Breast epithelium (tissue), 4 donors: Measurements from ENCODE around the gene TSHZ1. TPM values are rescaled to one million over a fixed set of nuclear protein-coding genes. Genes with fewer than 3 reads are reported as not detected.

Source experiments
- DNase-seq, 2 donors: peaks; one replicate each; pipeline ENCODE4 v3.0.0-alpha.2; 2019; ENCODE audit warnings: low spot score in 2 of 2
- H3K27ac ChIP-seq, 2 donors: fragments of 200-600 bp; sonication (generic) in 1 of 2; one replicate each; pipeline ENCODE4 v1.5.1; 2016 to 2019; ENCODE audit warnings: mild to moderate bottlenecking in 1 of 2
- H3K27me3 ChIP-seq, 2 donors: fragments of 200-600 bp; sonication (generic) in 1 of 2; one replicate each; pipeline versions ENCODE4 v1.5.1 to v1.6.0; 2017 to 2019; ENCODE audit warnings: control low read depth in 1 of 2, mild to moderate bottlenecking in 1 of 2
- H3K36me3 ChIP-seq: fragments of 200-600 bp; one replicate; pipeline ENCODE4 v1.5.1; 2019
- H3K4me1 ChIP-seq, 2 donors: fragments of 200-600 bp; sonication (generic); one replicate each; pipeline ENCODE4 v1.5.1; 2016 to 2019; ENCODE audit warnings: control low read depth in 1 of 2
- H3K4me3 ChIP-seq, 3 donors: fragments of 200-600 bp; sonication (generic); 1 replicate in 2 of 3; 2 replicates in 1 of 3; pipeline ENCODE4 v1.5.1; 2016 to 2019; ENCODE audit warnings: mild to moderate bottlenecking in 3 of 3, moderate library complexity in 2 of 3
- H3K9me3 ChIP-seq, 2 donors: fragments of 200-600 bp; sonication (generic) in 1 of 2; one replicate each; pipeline ENCODE4 v1.5.1; 2016 to 2019; ENCODE audit warnings: control low read depth in 1 of 2
- POLR2A ChIP-seq: fragments of 450-650 bp; IDR thresholded peaks from one replicate; pipeline ENCODE4 v1.6.1; 2016; ENCODE audit warnings: antibody characterized with exemption, mild to moderate bottlenecking, moderate library complexity
- POLR2AphosphoS5 ChIP-seq, 3 donors: sonication (generic); formaldehyde crosslinking; IDR thresholded peaks; one replicate each; pipeline ENCODE4 v1.6.1; 2017; ENCODE audit warnings: antibody characterized with exemption in 3 of 3
- intact Hi-C: fragments of 100-400 bp; cut with DNase I; formaldehyde crosslinking; loops from one replicate; pipeline ENCODE4 v1.15.1; 2023; ENCODE audit warnings: low total_unique reads
- total RNA-seq, 3 donors: library from RNA; depleted of rRNA; stranded (reverse); fragments of >200 nt; gene quantifications; one replicate each; pipeline ENCODE4 v1.1.0, GENCODE V29; 2016
- TF ChIP-seq, protein P1 (sequence below), 3 donors: fragments of 450-650 bp; IDR thresholded peaks; one replicate each; pipeline ENCODE4 v1.5.1; 2016 to 2017; ENCODE audit warnings: antibody characterized with exemption in 3 of 3, mild to moderate bottlenecking in 3 of 3, moderate library complexity in 3 of 3

TSHZ1 gene
- total RNA-seq, 3 donors from 2014 or later, result 12.3 to 18.3 (median 16.4) TPM

DNA sequence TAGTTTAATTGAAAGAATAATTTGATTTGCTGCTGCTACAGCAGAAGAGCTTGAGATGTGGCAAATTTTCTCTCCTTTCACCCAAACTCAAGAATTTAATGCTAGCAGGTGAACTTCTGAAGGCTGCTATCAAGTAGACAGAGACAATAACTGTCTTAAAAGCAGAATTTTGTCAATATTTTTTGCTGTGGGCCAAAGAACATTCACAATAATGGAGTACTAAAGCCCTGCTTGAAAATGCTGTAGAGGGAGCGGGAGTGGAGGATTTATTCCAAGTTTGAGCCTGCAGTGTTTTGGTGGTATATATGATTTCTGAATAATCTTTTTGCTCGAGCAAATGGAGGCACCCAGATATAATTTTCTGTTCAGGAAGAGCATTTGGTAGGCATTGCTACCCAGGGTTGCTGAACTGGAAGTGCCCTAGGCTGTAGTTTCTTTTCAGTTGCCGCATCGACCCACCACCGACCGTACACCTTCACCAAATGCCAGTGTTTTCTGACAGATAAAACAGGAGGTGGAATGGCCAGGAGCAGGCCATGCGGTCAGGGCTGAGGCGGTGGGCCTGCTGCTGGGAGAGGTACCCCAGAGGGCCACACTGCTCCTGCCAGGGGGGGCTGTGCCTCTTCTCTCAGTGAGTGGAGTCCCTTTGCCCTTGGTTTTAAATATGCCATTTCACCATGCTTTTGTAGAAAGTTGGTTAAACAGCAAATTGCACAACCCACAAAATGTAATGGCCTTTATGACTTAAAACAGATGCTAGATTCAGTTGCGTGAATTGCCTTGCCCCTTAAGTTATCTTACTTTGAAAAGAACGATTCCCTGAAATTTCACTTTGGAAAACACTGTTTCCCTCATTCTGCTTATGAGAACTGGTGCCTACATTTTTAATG is 36.4 kb downstream of the TSHZ1 start:
- Histone ChIP-seq H3K4me1 (peaks cover 4% of the 10 kb centered on the region in 2 donors), H3K27ac (peak overlapping the region; percentile 79 to 97), H3K27me3 (no peaks in the 10 kb centered on the region), H3K4me3 (peak overlapping the region; percentile 42 to 66 (median 46)), H3K36me3 (no peaks in the 10 kb centered on the region), H3K9me3 (no peaks in the 10 kb centered on the region)
- no peak for TF ChIP-seq POLR2AphosphoS5 (IDR thresholded peaks at IDR 0.05)
- TF ChIP-seq POLR2A, result no peak
- TF ChIP-seq, protein P1, sequence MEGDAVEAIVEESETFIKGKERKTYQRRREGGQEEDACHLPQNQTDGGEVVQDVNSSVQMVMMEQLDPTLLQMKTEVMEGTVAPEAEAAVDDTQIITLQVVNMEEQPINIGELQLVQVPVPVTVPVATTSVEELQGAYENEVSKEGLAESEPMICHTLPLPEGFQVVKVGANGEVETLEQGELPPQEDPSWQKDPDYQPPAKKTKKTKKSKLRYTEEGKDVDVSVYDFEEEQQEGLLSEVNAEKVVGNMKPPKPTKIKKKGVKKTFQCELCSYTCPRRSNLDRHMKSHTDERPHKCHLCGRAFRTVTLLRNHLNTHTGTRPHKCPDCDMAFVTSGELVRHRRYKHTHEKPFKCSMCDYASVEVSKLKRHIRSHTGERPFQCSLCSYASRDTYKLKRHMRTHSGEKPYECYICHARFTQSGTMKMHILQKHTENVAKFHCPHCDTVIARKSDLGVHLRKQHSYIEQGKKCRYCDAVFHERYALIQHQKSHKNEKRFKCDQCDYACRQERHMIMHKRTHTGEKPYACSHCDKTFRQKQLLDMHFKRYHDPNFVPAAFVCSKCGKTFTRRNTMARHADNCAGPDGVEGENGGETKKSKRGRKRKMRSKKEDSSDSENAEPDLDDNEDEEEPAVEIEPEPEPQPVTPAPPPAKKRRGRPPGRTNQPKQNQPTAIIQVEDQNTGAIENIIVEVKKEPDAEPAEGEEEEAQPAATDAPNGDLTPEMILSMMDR (IDR thresholded peaks at IDR 0.05), result no peak
- intact Hi-C loops, result no loop called here
- DNase-seq, result no peak

DNA sequence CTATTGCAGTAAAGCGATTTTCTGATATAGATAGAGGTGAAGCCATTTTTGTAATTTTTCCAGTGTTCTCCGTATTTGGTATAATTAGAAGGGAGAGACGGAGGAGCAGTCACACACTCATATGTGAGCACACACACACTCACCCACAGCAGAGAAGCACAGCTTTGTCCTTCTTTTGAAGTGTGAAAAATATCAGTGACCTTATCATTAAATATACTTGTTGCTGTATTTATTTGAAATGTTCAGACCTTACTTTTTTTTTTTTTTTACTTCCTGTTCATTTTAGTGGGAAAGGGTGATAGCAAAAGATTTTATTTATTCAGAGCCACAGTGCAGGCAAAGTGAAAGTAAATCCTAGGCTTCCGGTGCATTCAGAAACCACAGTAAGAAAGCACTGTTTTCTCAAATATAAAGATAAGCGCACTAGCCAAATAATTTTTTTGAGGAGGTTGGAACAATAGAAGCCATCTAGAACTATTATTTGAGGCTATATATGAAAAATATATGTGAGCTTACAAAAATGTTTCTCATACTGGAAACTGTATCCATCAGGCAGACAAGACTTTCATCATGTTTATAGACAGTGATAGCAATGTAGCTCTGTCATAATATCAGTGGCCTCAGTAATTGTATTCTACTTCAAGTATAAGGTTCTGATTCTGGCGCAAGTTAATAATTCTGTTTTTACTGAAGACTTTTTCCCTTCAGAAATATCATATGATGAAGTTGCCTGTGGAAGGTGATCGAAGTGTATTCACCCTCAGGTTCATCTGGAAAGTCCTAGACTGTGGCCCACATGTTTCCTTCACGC is 37.2 kb downstream of the TSHZ1 start:
- H3K9me3 ChIP-seq, result no peaks in the 10 kb centered on the region
- TF ChIP-seq, protein P1 (IDR thresholded peaks at IDR 0.05), result no peak
- TF ChIP-seq POLR2A (no peak), POLR2AphosphoS5 (IDR thresholded peaks at IDR 0.05) (no peak)
- H3K27me3 ChIP-seq, result no peaks in the 10 kb centered on the region
- DNase-seq, result no peak
- intact Hi-C loops, result no loop called here
- H3K36me3 ChIP-seq, result no peaks in the 10 kb centered on the region
- H3K27ac ChIP-seq, result peak overlapping the region; percentile 79 to 97
- peak overlapping the region; percentile 42 to 66 (median 46) for H3K4me3 ChIP-seq
- peaks cover 4% of the 10 kb centered on the region in 2 donors for H3K4me1 ChIP-seq

DNA sequence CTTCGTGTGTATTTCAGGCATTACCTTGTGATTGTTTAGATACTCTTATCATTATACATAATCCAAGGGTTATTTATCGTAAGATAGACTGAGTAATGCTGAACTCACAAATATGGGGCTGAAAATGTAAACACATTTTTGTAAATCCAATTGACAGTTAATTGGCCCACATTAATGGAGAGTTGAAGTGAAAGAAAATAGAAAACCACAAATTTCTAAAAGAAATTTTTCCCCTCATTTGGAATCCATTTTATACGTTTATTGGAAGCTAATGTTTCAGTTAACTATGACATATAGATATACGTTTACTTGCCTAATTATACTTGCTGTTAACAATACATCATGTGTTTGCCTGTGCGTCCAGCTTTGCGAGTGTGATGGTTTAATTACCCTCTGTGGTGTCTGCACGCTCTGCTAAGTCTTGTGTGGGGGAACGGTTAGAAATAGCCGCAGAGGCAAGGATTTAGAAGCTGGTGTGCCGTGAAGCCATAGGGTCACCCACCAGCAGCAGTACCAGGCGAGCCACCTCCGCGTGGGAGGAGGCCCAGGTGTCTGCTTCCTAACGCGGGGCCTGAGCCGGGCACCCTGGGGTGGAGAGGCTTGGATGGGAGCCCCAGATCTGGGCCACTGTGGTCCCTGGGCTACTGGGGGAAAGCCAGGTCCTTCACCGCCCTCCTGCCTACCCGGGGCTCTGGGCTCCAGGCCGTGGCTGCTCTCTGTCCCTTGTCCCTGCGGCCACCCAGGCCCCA is 38.0 kb downstream of the TSHZ1 start:
- peak overlapping the region; percentile 42 to 66 (median 46) for H3K4me3 ChIP-seq
- intact Hi-C loops, result no loop called here
- peak overlapping the region; percentile 79 to 97 for H3K27ac ChIP-seq
- H3K36me3 ChIP-seq, result no peaks in the 10 kb centered on the region
- no peaks in the 10 kb centered on the region for H3K9me3 ChIP-seq
- DNase-seq, result no peak
- H3K27me3 ChIP-seq, result no peaks in the 10 kb centered on the region
- peaks cover 4% of the 10 kb centered on the region in 2 donors for H3K4me1 ChIP-seq
- TF ChIP-seq POLR2A, result no peak

DNA sequence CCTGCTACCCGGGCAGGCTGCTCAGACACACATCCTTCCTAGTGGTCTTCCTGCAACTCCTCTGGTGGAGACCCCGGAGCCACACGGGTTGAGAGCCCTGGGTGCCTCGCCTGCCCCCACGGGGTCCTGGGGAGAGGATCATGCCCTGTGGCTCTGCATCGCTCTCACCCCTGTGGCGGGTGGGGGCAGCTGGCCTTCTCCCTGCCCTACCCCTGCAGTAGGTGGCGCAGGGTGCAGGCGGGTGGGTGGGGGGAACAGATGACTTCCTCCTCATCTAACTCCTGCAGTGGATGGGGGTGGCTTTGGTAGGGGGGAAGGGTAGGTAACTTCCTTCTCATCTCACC is 38.5 kb downstream of the TSHZ1 start:
- Histone ChIP-seq H3K4me3 (peak overlapping the region in 2 of 3 donors; percentile 46 to 66), H3K27ac (peak overlapping the region; percentile 79 to 97), H3K4me1 (peaks cover 1 to 4% of the 10 kb centered on the region in 2 donors), H3K36me3 (no peaks in the 10 kb centered on the region), H3K27me3 (no peaks in the 10 kb centered on the region), H3K9me3 (no peaks in the 10 kb centered on the region)
- TF ChIP-seq POLR2AphosphoS5 (IDR thresholded peaks at IDR 0.05) (no peak), POLR2A (no peak)
- TF ChIP-seq, protein P1 (IDR thresholded peaks at IDR 0.05), result no peak
- no peak for DNase-seq
- intact Hi-C loops, result no loop called here

DNA sequence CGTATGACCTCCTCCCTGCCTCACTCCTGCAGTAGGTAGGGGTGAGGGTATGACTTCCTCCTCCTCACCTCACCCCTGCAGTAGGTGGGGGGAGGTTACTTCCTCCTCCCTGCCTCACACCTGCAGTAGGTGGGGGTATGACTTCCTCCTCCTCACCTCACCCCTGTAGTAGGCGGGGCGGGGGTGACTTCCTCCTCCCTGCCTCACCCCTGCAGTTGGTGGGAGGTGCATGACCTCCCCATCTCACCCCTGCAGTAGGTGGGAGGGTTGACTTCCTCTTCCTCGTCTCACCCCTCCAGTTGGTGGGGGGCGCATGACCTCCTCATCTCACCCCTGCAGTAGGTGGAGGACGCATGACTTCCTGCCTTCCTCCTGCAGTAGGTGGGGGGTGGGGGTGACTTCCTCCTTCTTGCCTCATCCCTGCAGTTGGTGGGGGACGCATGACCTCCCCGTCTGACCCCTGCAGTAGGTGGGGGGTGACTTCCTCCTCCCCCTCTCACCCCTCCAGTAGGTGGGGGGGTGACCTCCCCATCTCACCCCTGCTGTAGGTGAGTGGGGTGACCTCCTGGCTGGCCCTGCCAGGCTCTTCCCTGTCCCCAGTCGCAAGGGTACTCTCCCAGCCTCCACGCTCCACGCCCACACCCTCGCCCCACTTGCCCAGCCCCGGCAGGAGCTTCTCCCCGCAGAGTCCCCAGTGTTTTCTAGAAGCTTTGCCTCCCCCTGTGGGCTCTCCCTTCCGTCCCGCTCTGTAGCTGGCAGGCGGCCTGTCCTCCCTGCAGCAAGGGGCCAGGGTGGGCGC is 39.3 kb downstream of the TSHZ1 start:
- intact Hi-C loops, result no loop called here
- Histone ChIP-seq H3K4me1 (peaks cover 0 to 4% of the 10 kb centered on the region in 2 donors), H3K9me3 (no peaks in the 10 kb centered on the region), H3K27me3 (no peaks in the 10 kb centered on the region), H3K27ac (peak overlapping the region; percentile 79 to 97), H3K4me3 (peak overlapping the region in 1 of 3 donors; percentile 30), H3K36me3 (no peaks in the 10 kb centered on the region)
- no peak for DNase-seq
- TF ChIP-seq, protein P1 (IDR thresholded peaks at IDR 0.05), result no peak
- no peak for TF ChIP-seq POLR2AphosphoS5 (IDR thresholded peaks at IDR 0.05)
- TF ChIP-seq POLR2A, result no peak
